Measurements from ENCODE around the gene FAM118B.

FAM118B gene

DNA sequence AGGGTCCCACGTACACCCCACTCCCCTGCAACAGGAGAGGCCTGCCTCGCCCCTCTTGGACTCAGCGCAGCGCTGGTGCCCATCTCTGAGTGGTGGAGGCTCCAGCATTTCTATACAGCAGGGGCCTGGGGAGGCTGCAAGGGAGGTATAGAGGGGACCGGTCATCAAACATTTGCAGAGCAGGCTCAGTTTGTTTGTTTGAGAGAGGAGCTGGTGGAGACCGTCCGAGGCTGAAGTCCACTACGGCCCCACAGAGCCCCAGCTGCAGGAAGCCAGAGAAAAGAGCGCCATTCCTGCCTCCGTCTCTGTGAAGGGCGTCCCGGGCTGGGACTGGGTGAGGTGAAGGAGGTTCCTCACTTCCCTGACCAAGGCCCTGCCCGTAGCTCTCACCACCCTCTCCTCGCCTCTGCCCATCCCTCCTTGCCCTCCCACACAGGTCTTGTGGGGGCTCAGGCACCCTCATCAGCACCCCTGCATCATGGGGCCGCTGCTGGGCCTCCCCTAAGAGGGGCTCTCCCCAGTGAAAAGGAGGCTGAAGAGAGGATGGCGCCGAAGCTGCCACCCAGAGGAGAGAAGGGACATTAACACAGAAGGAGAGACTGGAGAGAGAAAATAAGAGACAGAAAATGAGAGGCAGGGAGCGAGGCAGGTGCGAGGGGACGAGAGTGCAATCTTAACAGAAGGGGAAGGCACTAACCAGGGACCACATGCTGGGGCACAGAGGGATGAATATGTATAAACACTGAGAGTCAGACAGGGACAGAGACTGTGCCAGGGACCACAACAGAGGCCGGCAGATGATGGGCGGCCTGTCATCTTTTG is 24.7 kb upstream of the FAM118B start:
- TF ChIP-seq, protein P1, sequence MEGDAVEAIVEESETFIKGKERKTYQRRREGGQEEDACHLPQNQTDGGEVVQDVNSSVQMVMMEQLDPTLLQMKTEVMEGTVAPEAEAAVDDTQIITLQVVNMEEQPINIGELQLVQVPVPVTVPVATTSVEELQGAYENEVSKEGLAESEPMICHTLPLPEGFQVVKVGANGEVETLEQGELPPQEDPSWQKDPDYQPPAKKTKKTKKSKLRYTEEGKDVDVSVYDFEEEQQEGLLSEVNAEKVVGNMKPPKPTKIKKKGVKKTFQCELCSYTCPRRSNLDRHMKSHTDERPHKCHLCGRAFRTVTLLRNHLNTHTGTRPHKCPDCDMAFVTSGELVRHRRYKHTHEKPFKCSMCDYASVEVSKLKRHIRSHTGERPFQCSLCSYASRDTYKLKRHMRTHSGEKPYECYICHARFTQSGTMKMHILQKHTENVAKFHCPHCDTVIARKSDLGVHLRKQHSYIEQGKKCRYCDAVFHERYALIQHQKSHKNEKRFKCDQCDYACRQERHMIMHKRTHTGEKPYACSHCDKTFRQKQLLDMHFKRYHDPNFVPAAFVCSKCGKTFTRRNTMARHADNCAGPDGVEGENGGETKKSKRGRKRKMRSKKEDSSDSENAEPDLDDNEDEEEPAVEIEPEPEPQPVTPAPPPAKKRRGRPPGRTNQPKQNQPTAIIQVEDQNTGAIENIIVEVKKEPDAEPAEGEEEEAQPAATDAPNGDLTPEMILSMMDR (IDR thresholded peaks at IDR 0.05; ENCODE audit: low read depth, low read length, missing control alignments) = no peak
- no peak overlapping the region for H3K4me3 ChIP-seq (replicated peaks; ENCODE audit: low read depth, low read length)
- DNase-seq (ENCODE audit: extremely low read depth, low read depth) = no peak

DNA sequence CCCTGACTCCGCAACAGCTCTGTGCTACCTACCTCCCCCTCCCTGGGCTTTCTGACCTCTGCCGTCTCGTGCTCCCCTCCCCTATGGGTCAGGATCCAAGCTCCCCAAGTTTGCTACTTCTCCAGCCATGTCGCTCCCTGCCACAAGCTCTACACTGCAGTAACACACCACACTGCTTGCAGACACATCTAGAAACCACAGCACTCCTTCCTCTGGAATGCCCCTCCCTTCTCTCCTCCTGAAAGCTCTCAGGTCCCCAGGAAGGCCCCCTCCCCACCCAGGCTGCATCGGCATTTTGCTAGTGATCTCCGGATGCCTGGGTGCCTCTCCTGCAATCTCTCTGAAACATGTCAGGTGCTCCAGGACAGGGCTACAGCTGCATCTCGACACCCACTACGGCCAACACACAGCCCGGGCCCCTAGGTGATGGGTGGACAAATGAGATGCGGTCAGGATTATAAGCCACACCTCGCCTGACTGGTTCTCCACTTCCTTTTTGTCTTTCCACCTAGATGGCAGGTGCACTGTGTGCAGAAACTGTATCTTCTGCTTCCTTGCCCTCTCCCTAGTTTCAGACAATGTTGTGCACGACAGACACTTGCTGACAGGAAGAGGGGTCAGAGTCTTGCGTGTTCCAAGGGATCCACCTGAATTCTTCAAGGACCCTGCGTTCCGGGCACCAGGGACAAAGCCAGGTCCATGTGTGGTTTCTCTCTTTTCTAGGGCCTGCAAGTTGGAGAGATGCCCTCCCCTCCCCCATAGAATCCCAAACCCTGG is 23.1 kb upstream of the FAM118B start:
- no peak for DNase-seq (ENCODE audit: extremely low read depth, low read depth)
- H3K4me3 ChIP-seq (replicated peaks; ENCODE audit: low read depth, low read length) = no peak overlapping the region
- TF ChIP-seq, protein P1 (IDR thresholded peaks at IDR 0.05; ENCODE audit: low read depth, low read length, missing control alignments) = no peak

DNA sequence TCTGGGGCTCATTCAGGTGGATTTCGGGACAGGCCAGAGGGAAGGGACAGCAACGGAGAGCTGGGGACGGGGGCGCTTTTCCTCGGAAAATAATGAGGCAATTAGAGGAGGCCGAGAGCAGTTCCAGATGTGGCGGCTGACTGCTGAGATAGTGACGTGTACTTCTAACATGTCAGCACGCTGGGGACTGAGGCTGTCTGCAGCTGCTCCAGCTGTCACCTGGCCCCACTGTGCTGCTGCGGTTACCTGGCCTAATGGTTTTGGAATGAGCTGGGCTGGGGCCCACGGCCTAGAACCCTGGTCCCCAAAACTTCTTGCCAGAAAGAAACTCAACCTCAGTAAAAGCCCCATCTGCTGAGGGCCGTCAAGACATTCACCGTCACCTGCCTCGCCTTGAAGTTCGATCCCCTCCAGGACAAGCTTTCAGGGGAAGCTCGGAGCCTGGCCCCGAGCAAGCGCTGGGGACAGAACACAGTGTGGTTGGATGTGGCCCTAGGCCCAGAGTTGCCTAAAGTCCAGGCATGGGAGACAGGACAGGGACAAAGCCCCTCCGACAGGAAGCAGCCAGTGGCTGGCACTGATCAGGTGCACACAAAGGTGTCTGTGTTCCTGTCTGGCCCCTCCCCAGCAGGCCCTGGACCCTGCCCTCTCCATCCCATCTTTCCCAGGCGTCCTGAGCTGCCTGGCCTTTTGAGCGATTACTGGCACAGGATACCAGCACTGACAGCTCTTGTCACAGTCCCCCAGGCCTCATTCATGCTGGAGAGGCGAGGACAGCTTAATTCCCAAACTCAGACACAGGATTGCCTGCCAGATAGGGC is 22.3 kb upstream of the FAM118B start:
- TF ChIP-seq, protein P1 (IDR thresholded peaks at IDR 0.05; ENCODE audit: low read depth, low read length, missing control alignments) = no peak
- DNase-seq (ENCODE audit: extremely low read depth, low read depth) = no peak
- H3K4me3 ChIP-seq (replicated peaks; ENCODE audit: low read depth, low read length) = no peak overlapping the region

DNA sequence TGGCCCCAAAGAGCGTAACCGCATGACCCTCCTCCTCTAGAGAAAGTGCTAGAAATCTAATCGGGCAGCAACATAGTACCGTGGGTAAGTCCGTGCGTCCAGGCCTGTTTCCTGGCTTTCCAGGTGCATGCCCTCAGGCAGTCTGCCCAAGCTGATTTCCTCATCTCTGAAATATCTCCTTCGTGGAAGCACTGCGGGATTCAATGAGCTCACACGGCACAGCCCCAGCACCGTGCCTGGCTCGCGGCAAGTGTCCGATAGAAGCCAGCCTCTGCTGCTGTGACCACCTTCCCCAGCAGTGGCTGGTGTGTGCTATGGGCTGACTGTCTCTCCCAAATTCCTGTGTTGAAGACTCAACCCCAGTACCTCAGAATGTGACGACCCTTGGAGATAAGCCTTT is 20.8 kb upstream of the FAM118B start:
- DNase-seq (ENCODE audit: extremely low read depth, low read depth) = no peak
- TF ChIP-seq, protein P1 (IDR thresholded peaks at IDR 0.05; ENCODE audit: low read depth, low read length, missing control alignments) = no peak
- H3K4me3 ChIP-seq (replicated peaks; ENCODE audit: low read depth, low read length) = no peak overlapping the region

DNA sequence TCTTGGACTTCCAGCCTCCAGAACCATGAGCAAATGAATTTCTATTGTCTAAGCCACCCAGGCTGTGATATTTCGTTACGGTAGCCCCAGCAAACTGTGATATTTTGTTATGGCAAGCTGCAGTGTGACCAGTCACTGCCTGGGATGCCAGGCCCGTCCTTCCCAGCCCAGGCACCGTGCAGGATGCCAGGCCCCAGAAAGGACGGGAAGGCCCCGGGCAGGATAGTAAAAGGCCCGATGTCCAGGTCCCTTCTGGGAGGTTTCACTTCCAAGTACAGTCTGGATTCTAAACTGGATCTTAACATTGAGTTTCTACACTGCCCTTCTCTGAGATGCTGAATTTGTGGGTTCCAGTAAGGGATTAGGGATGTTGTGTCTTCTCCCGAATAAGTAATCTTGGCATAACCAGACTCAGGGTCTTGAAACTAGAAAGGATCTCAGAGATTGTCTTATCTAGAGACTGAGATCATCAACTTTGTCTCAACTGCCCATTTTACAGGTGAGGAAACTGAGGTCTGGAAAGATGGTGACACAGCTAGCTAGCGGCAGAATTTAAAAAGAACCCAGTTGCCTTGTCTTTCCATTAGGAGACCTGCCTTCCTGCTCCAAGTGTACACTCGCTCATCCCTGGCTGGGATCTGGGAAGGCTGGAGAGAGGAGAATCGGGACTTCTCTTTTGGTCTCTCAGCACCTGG is 20.1 kb upstream of the FAM118B start:
- TF ChIP-seq, protein P1 (IDR thresholded peaks at IDR 0.05; ENCODE audit: low read depth, low read length, missing control alignments) = no peak
- no peak for DNase-seq (ENCODE audit: extremely low read depth, low read depth)
- no peak overlapping the region for H3K4me3 ChIP-seq (replicated peaks; ENCODE audit: low read depth, low read length)

DNA sequence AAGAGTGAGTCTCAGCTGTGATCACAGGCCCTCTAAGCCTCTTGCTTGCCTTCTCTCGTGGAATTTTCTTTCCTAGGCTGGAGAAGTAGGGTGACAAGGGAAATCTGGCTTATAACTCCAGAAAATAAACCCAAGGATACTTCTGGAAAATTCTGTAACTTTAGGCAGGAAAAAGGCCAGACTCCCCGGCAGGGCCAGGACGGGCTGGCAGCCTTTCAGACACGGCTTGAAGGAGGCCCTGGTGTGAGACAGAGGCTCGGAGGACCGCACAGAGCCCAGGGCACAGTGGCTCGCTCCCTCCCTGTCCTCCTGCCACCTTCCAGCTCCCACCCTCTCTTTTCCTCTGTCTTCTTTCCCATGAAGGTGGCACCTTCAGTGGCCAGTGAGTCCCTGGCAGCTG is 19.2 kb upstream of the FAM118B start:
- no peak overlapping the region for H3K4me3 ChIP-seq (replicated peaks; ENCODE audit: low read depth, low read length)
- TF ChIP-seq, protein P1 (IDR thresholded peaks at IDR 0.05; ENCODE audit: low read depth, low read length, missing control alignments) = no peak
- DNase-seq (ENCODE audit: extremely low read depth, low read depth) = no peak
